GM19099 (cell line): ENCODE data around the gene MINDY3.

ENCODE experiments used
- POLR2A ChIP-seq: IDR thresholded peaks from 3 replicates; pipeline ENCODE4 v1.6.1; 2011; ENCODE audit warnings: low read depth; ENCODE audit not compliant: insufficient read length; ENCODE audit errors: extremely low read depth

MINDY3 gene

DNA sequence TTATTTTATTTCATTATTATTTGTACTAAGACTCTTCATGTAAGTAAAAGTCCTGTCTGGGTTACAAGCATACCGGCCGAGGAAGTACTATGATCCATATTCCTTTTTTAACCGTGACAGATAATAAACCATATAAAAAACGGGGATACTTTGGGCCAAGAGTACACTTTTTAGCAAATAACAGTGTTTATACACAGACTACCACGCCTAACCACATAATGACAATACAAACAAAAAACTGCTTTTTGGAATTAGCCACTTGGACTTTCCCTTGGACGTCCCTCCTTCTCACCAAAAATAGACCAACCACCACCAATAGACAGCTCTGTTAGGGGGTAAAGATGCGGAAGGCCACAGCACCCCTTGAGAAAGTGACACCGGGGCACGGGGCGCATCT, 800 bp downstream of the MINDY3 start:
- TF ChIP-seq POLR2A = no peak

DNA sequence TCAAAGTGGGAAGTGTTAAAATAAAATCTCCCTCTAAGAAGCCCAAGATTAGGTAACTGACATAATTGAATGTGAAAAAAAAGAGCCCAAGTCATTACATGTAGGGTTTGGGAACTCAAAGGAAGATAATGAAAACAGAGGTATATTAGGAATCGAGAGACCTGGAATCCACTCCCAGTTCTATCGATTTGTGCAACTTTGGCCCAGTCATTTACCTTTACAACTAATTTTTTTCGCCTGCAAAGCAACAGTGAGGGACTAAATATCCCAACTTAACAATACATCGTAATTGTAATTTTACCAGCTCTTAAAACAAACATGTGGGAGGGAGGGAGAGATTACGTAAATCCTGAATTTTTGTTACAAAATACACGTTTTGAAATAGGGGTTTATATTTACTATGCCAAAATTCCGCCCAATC, 1.4 kb downstream of the MINDY3 start:
- TF ChIP-seq POLR2A = no peak

DNA sequence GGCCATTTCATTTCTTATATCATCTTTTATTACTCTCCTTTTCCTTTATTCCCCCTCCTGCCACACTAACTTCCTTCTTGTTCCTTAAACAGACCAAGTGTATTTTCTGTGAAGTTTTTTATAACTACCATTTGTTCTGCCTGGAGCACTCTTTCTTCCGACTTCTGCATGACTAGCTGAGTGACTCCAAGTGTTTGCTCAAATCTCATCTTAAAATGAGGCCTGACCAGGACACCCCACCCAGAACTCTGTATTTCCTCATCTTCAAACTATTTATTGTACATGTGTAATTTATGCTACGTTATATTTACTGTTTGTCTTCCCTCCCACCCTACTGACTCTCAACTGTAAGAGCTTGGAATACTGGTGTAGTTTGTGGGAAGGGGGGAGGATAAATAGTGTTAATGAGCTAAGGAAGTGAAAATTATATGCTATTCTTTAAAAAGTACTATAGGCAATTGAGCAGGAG, 3.2 kb downstream of the MINDY3 start:
- TF ChIP-seq POLR2A = no peak

DNA sequence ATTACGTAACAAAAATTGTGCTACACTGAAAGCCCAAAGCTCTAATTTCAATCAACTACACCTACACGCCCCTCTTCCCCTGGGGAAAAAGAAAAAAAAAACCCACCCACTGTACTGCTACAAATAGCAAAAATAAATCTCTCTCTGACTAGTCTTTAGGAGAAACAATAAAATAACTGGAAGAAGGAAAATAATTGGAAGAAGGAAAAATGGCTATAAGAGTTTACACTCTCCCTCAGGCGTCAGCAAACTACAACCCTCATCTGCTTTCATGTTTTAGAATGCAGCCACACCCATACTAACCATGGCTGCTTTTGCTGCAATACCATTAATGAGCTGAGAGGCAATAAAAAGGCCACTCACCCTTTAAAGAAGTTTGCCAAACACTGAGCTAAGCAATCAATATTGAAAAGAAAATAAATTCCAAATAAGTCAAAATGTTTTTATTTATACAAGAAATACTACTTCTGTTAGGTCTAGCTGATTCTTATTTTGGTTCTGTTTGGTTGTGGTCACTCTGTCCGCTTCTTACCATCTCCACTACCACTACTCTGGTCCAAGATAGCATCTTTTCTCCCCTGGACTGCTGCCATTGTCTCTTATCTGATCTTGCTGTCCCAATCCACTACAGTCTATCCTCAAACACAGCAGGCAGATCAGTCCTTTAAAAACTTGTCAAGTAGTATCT, 3.8 kb downstream of the MINDY3 start:
- TF ChIP-seq POLR2A = no peak

DNA sequence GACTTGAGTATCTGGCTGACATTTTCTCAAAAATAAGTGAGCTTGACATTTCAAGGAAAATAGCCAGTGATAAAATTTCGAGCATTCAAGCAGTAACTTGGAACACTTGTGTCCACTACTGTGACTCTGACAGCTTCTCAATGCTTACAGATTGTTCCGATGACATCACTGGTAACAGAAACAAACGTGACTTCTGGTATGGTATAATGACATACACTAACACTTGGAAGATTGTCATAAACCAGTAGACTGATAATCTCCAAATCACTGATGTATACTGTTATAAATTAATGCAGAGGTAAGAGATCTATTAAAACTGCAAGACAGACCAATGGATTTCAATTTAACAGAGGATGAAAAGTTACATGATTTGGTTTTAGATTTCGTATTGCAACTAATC, 6.5 kb downstream of the MINDY3 start:
- TF ChIP-seq POLR2A = no peak

DNA sequence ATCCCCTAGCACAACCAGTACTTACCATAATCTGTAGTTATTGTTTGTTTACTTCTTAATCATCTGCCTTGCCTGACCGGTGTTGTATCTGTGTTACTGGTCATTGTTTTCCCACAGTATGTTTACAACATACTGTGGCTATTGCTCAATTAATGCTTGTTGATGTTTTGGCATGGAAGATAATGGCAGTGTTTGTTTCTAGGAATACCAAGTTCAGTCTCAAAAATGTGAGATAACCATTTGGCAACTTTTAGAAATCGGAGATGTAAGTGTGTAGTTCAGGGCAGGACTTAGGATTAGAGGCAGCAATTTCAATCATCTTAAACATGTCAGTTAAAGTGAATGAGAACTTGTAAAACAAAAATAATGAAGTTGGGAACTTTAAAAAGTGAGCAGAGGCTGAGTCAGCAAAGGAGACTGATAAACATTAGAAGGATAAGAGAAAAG, 8.2 kb downstream of the MINDY3 start:
- no peak for TF ChIP-seq POLR2A

DNA sequence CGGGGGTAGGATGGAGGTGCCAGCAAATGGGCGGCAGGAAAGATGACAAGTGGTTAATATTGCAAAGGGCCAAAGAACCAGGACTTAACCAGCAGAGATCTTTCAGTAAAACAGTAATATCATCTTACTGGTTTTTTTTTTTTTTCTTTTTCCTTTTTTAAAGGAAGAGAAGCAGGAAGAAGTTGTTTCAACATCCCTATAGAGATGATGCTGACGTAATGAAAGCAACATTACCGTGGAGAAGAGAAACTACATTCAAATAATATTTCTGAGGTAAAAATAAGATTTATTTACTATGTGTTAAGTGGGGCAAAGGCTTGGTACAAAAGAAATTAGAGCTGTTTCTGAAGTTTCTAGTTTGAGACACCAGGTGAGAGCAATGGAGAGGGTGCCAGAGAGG, 11.0 kb downstream of the MINDY3 start:
- no peak for TF ChIP-seq POLR2A

DNA sequence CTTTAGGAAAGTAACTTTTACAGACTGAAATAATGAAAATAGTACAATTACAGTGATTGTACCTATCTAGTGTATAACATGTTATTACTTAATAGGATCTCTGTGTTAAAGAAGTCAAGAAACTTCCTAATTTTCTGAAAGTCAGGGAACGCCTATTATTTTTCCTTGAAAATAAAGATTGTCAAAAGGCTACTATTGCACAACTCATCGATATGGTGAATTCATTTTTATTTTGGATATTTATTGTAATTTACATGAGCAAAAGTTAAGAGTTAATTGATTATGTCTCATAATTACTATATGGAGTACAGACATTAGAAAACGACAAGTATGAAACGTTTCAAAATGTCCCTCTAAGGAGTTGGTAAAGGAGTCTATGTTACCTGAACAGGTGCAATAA, 12.8 kb downstream of the MINDY3 start:
- TF ChIP-seq POLR2A = no peak

DNA sequence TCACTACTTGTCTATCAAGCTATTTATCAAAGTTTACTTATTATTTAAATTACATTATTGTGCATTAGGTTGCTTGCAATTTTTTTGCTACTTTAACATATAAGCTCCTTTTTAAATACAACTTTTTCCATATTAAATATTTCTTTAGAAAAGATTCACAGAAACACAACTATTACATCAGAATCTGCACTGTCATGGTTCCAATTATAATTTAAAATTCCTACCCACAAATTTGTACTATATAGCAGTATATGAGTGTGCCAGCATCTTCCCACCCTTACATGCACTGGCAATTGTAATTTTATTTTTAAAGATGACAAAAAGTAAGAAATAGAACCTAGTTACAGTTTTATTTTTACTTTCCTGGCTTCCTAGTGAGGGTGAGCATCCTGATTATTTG, 15.8 kb downstream of the MINDY3 start:
- TF ChIP-seq POLR2A = no peak

DNA sequence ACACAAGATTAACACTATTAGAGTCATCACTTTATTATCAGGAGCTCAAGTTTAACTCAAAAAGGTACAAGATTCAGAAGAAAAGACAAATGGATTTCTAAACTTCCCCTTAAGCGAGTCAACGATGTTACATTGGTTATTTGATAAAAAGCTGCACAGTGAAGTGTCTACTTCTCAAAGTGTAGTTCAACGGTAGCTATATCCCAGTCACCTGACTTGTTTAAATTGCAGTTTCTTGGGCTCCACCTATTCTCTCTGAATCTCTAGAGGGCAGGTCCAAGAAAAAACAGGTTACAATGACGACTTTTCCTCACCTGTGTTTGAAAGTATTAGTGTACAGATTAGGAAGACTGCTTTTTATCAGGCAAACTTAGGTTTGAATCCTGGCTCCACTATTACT, 16.6 kb downstream of the MINDY3 start:
- no peak for TF ChIP-seq POLR2A

DNA sequence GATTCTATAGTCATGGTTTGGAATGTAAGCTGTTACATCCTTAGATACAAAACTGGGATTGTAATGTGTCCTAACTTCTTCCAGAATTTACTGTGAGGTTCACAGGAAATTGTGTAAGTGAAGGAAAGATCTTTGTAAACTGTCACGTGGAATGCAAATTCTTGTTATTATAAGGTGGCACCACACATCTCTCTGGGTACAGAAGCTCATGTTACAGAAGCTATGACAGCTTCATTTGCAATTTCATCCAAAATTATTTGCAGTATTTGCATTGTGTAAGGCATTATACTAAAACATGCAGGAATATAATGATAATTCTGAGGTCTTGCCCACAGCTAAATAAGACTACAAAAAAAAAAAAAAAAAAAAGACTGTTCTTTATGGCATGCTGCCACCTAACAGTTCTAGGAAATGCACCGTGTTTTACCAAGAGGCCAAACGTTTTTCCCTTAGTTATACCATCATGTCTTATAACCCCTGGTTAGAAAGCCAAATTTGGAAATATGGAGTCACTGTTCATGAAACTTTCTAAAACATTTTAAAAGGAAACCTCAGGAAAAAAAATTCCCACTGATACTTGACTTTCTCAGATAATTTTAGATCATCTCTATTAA, 17.6 kb downstream of the MINDY3 start:
- TF ChIP-seq POLR2A = no peak

DNA sequence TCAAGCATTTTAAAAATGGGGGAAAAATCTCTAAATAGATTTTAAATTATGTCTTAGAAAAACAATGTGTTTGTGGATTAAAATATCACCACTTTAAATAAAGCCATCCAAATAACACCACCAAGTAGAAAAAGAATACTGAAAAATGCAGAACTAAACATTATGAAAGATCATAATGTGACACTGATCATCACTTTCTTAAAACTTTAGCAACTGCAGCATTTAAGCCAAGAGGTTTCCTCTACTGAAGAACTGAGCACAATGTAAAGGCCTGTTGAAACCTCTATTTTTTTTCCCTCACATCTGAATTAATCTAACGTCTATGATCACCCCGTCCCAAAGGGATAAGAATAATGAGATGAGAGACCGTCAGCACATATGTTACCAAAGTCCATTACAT, 18.6 kb downstream of the MINDY3 start:
- TF ChIP-seq POLR2A = no peak

DNA sequence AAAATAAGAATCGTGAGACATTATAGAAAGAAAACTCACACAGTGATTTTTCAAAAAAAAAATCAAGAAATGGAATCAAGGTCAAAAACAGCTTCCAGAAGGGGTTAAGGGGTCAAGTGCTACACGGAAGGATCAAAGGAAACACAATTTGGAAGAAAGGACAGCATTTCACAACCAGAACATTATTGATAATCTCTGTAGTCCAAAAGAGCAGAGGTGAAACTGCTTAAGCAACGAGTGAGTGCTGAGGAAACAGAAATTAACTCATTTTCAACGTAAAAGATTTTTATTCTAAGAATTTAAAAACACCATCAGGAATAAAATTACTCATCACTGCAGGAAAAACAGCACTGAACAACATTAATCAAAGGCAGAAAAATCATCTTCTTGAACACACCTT, 23.5 kb downstream of the MINDY3 start:
- TF ChIP-seq POLR2A = no peak

DNA sequence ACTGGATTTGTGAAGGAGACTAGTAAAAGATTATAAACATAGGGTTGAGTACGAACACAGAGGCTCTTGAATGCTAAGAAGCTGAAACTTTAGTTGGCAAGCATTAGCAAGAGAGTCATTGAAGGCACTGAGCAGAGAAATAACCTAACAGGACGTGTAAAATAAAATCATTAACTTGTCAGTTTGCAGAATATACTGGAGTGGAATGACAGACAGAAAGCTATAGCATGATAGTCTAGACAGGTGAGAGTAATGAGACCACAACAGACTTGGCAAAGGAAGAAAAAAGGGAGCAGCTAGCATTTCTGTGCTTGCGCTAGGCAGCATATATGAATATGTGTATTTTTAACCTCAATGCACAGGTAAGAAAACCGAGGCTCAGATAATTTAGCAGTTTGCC, 30.8 kb downstream of the MINDY3 start:
- no peak for TF ChIP-seq POLR2A

DNA sequence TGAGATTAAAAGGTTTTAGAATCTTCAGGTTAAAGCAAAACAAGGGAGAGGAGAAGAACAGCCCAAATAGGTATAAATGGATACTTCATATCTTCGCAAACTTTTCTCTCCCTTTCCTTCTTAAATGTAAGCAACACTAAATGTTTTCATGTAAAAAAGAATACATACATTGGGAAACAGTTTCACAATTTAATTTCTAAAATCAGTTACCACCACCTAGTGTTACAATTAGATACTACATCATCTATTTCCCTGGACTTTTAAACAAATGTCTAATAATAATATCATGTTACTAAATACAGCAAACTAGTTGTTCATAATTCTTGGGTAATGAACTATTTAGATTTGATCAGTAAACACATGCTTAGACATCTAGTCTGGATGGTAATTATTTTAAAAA, 35.8 kb downstream of the MINDY3 start:
- no peak for TF ChIP-seq POLR2A

DNA sequence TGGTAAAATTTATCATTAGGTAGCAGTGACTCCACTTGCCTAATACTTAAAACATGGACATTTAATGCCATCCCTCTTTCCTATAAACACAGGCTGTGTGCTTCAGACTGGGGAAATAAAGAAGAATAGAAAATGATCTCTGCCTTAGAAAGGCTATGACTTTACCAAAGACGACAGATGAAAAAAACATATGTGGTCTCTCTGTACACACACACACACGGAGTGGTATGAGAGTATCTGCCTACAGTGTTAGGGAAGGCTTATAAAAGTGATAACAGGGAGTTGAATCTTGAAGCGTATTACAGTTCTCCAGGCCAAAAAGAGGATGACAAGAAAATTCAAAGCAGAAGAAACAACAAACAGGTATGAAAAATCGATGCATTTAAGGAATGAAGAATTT, 38.2 kb downstream of the MINDY3 start:
- TF ChIP-seq POLR2A = no peak
